Mucosa of rectum (tissue), 2 donors: ENCODE results near the gene LRRC19.

Experiments
- H3K27ac ChIP-seq, 2 donors: one replicate each; pipeline ENCODE4 v1.7.0; 2013; ENCODE audit warnings: inconsistent platforms in 2 of 2, low read depth in 2 of 2, low read length in 2 of 2
- H3K27me3 ChIP-seq, 2 donors: one replicate each; pipeline ENCODE4 v1.7.0; 2013; ENCODE audit warnings: low read length in 2 of 2; ENCODE audit not compliant: control insufficient read depth in 2 of 2, insufficient read depth in 2 of 2
- H3K36me3 ChIP-seq, 2 donors: one replicate each; pipeline ENCODE4 v1.7.0; 2013; ENCODE audit warnings: low read length in 2 of 2; ENCODE audit not compliant: control insufficient read depth in 2 of 2, insufficient read depth in 2 of 2
- H3K4me1 ChIP-seq, 2 donors: one replicate each; pipeline ENCODE4 v1.7.0; 2013; ENCODE audit warnings: low read length in 2 of 2, mild to moderate bottlenecking in 1 of 2; ENCODE audit not compliant: control insufficient read depth in 2 of 2, insufficient read depth in 2 of 2
- H3K4me3 ChIP-seq, 2 donors: one replicate each; pipeline ENCODE4 v1.7.0; 2013; ENCODE audit warnings: low read length in 2 of 2
- H3K9ac ChIP-seq, 2 donors: one replicate each; pipeline ENCODE4 v1.7.0; 2013; ENCODE audit warnings: low read length in 2 of 2, low read depth in 1 of 2, mild to moderate bottlenecking in 1 of 2
- H3K9me3 ChIP-seq, 2 donors: one replicate each; pipeline ENCODE4 v1.7.0; 2013; ENCODE audit warnings: low read length in 2 of 2; ENCODE audit not compliant: control insufficient read depth in 2 of 2
- donor health status: healthy.
- donor health status: Normal muscosa, but diverticular disease.

The LRRC19 gene

GRCh38 chr9:26945591-26945990 lies 59.9 kb downstream of the LRRC19 start:
- Histone ChIP-seq H3K4me1 (peaks cover 11 to 22% of the 10 kb centered on the region in 2 donors), H3K9me3 (no peaks in the 10 kb centered on the region), H3K27me3 (no peaks in the 10 kb centered on the region), H3K27ac (no peak overlapping the region), H3K9ac (peak overlapping the region; percentile 97), H3K36me3 (no peaks in the 10 kb centered on the region), H3K4me3 (peak overlapping the region; percentile 97 to 99)
